GM18520 (cell line): Measurements from ENCODE around the gene APBA2.
"Not testable (repeated sequence)": the region's sequence is repeated elsewhere in the genome, so short reads cannot be mapped to it uniquely, and the experiment has no call there.

Experiments
- ATAC-seq: cut with Tn5 transposase; IDR thresholded peaks from one replicate; pipeline ENCODE4 v1.9.1; 2021; ENCODE audit not compliant: unreplicated experiment

The APBA2 gene

GRCh38 chr15:29031502-29032228, 145.9 kb downstream of the APBA2 start:
- ATAC-seq, result no peak

- ATAC-seq, result no peak
Measured at GRCh38 chr15:29032229-29032625, 146.5 kb downstream of the APBA2 start.

- ATAC-seq, result no peak
Measured at GRCh38 chr15:29032751-29033150, 147.0 kb downstream of the APBA2 start.

GRCh38 chr15:29034151-29034550, 148.4 kb downstream of the APBA2 start:
- no peak for ATAC-seq

GRCh38 chr15:29034593-29035335, 149.0 kb downstream of the APBA2 start:
- ATAC-seq, result no peak

GRCh38 chr15:29035336-29036285, 149.8 kb downstream of the APBA2 start:
- no peak for ATAC-seq

- no peak for ATAC-seq
Measured at GRCh38 chr15:29037997-29038705, 152.4 kb downstream of the APBA2 start.

- ATAC-seq, result no peak
Measured at GRCh38 chr15:29039466-29040369, 153.9 kb downstream of the APBA2 start.

GRCh38 chr15:29040370-29040751, 154.6 kb downstream of the APBA2 start:
- ATAC-seq, result no peak

GRCh38 chr15:29043736-29044502, 158.1 kb downstream of the APBA2 start:
- no peak for ATAC-seq

GRCh38 chr15:29044503-29044901, 158.7 kb downstream of the APBA2 start:
- ATAC-seq, result no peak

- not testable (repeated sequence) for ATAC-seq
Measured at GRCh38 chr15:29045161-29045560, 159.4 kb downstream of the APBA2 start.

- ATAC-seq, result no peak
Measured at GRCh38 chr15:29045717-29046116, 159.9 kb downstream of the APBA2 start.

- ATAC-seq, result no peak
Measured at GRCh38 chr15:29046281-29046810, 160.6 kb downstream of the APBA2 start.

- ATAC-seq, result no peak
Measured at GRCh38 chr15:29046977-29047376, 161.2 kb downstream of the APBA2 start.

GRCh38 chr15:29048011-29048410, 162.2 kb downstream of the APBA2 start:
- ATAC-seq, result no peak

GRCh38 chr15:29050870-29051269, 165.1 kb downstream of the APBA2 start:
- ATAC-seq, result no peak

- ATAC-seq, result no peak
Measured at GRCh38 chr15:29051422-29051821, 165.6 kb downstream of the APBA2 start.

GRCh38 chr15:29053006-29053405, 167.2 kb downstream of the APBA2 start:
- no peak for ATAC-seq
